Stimulated activated CD8-positive, alpha-beta memory T cell treated with anti-CD3 and anti-CD28 coated beads, Interleukin-4, amount 100 ng/mL, for 48 hours (primary cell): ENCODE data around the gene OR56A1.
"Not testable (repeated sequence)": the region's sequence is repeated elsewhere in the genome, so short reads cannot be mapped to it uniquely, and the experiment has no call there.

ENCODE experiments used
- DNase-seq: peaks from one replicate; pipeline ENCODE4 v3.0.0-alpha.2; 2020

The OR56A1 gene, protein sequence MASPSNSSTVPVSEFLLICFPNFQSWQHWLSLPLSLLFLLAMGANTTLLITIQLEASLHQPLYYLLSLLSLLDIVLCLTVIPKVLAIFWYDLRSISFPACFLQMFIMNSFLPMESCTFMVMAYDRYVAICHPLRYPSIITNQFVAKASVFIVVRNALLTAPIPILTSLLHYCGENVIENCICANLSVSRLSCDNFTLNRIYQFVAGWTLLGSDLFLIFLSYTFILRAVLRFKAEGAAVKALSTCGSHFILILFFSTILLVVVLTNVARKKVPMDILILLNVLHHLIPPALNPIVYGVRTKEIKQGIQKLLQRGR

DNA sequence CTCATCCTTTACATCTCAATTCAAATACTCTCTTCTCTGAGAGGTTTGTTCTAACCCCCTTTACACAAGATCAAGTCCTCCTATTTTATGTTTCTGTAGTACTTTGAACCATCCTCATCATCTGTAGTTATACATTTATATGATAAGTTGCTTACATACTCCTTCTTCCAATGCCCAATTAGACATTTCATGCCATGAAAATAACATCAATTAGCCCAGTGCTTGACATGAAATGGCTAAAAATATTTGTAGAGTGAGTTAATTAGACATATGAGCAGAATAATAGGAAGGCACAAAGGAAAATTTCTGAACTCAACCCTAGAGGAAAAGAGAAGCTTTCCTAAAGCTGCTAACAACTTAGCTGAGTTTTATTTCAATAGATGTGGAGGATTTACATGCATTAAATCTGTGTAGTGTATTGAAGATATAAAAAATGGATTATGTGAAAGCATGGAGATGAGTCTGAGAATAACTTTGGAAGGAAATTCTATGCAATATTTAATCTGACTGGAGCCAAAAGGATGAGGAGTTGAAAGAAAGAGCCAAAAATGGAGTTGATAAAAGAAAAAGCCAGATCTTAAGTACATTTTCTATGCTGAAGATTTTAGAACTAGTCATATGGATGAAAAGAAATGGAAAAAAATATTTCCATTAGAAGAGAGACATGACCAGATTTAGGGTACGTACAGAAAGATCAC is at the start of gene OR56A1:
TSS of gene OR56A1 (minus strand) at position 51 of the 698 bp plus-strand sequence. CDS start 3,066 bp downstream, outside the sequence.
- DNase-seq: no peak

DNA sequence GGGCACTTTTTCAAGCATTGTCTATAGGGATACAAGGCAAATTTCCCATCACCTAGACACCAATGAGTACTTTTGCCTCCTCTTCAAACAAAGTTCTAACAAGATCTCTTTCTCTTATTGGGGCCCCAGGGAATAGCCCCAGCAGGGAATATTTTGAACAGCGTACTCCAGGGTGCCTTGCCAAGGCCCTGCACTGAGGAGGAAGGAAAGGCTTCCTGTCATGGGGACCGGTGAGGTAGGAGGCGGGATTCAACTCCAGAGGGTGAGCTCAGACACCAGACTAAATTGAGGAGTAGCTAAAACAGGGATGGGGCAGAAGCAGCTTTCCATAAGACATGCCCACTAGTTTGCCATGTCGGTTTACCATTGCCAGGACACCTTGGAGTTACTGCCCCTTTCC is 48.9 kb upstream of the OR56A1 start:
- DNase-seq: no peak

DNA sequence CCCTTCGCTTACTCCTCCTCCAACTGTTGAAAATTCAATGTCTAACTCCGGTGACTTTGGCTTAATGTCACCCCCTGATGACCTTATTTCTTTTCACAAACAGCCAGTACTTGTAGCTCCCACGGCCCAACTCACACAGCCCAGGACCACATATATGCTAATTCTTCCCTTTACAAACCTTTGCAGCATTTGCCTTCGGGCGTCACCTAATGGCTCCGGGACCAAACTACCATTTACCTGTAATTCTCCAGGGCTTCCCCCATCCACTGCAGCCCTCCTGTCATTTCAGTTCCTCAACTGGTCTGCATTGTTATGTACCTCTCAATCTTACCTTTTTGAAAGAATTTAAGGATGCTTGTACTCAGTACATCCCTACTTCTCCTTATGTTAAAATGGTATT is 47.2 kb upstream of the OR56A1 start:
- no peak for DNase-seq

DNA sequence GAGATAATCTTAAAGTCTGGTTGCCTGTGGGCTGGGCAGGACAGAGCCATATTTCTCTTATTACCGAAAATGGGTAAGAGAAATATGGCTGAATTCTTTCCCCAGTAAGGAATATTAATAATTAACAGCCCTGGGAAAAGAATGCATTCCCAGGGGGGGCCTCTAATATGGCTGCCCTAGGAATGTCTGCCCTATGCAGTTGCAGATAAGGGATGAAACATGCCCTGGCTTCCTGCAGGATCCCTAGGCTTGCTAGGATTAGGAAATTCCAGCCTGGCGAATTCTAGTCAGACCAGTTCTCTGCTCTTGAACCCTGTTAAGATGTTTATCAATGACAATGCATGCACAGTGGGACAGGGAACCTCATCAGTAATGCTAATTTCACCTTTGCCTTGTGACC is 45.9 kb upstream of the OR56A1 start:
- DNase-seq: not testable (repeated sequence)

DNA sequence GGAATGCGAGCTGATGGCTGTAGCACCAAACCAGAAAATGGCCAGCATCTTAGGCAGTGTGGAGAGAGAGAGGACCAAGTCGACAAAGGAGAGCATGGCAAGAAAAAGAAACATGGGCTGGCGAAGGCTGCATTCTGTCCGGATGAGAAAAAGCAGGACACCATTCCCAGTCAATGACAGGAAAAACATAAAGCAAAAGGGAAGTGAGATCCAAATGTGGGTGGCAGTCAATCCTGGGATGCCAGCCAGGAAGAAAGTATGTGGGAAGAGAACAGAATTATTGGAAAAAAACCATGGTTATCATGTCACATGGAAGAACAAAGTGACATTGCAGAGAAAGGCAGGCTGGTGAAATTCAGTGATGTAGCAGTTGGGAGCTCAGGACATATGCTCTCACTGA is 36.9 kb upstream of the OR56A1 start:
- DNase-seq: no peak

GRCh38 chr11:6062691-6063358 is 32.3 kb upstream of the OR56A1 start:
- no peak for DNase-seq

DNA sequence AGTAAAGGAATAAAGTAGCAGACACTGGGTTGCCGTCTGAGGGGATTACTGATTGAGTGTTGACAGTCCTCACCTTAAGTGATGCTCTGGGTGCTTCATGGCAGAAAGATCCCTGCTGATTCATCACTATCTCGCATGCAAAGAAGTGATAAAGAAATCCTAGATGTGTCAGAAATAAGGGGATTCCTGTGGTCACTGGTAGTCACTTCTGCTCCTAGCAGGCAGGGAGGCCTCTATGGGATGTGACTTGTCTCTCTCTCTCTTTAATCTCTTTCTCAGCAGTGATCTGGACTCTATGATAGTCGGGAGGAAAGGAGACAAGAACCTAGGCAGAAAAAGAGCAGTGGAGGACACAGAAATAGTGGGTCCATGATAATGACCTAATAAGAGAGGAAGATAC is 30.9 kb upstream of the OR56A1 start:
- DNase-seq: no peak

- no peak for DNase-seq
Observed at GRCh38 chr11:6057452-6057851, 26.9 kb upstream of the OR56A1 start.

DNA sequence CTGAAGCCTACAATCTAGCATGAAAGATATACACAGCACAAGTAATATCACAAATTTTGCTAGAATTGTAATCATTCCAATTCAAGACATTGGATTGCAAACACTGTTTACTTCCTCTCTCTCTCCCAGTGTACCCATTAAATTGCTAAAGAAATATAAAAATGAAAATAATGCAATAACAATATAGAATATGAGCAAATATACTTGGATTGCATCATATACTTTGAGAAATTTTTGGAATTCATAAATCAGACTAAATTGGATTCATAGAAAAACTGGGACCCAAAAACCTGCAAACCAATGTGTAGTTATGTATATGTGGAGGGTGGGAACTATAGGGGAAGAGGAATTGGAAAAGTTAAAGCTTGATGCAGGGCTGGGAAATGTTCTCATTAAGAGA is 25.0 kb upstream of the OR56A1 start:
- no peak for DNase-seq

DNA sequence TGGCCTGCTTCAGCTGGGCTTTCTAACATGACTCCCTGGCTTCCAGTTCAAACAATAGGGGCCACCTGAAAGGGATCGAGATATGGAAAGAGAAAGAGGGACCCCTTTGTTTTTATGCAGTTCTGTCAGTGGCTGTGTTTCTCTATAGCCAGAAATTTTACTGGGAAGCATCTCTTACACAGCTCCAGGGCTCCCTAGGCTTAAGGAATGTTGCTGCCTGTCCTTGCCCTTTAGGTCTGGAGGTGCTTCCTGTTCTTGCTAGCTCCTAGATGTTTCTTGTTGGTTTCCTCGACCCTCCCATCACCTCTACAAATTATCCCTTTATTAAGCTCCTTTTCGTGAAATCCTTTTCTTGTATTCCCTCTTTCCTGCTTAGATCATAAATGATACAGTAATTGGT is 21.8 kb upstream of the OR56A1 start:
- no peak for DNase-seq

DNA sequence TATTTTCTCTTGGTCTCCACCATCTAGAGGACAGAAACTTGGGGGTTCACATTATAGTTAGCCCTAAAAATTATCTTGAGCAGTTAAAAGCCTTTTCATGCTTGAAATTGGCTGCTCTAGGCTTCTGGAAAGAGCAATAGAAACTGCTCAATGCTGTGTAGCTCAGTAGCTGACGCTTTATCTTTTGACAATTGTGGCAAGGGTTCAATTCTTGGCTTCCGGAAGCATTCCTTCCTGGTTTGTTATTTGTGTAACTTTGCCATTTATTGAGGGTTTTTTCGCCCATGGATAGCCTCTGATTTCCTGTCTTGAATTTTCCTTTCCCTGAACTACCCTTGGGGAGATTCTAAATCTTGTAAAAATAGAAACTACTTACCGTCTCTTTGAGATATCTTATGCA is 10.3 kb upstream of the OR56A1 start:
- no peak for DNase-seq

DNA sequence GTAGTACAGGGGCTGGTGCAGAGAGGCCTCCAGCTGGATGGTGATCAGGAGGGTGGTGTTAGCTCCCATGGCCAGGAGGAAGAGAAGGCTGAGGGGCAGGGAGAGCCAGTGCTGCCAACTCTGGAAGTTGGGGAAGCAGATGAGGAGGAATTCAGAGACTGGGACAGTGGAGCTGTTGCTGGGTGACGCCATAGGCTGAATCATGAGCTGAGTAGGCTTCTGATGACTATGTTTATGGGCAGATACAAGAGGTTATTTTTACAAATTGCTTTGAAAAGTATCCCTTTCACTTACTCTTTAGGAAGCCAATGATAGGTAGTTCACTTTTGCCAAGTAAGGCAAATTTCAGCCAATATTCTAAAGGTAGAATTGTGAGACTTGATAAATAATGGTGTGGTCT is 3.1 kb downstream of the OR56A1 start:
- DNase-seq: no peak

GRCh38 chr11:6025056-6025455 is 5.5 kb downstream of the OR56A1 start:
- no peak for DNase-seq

DNA sequence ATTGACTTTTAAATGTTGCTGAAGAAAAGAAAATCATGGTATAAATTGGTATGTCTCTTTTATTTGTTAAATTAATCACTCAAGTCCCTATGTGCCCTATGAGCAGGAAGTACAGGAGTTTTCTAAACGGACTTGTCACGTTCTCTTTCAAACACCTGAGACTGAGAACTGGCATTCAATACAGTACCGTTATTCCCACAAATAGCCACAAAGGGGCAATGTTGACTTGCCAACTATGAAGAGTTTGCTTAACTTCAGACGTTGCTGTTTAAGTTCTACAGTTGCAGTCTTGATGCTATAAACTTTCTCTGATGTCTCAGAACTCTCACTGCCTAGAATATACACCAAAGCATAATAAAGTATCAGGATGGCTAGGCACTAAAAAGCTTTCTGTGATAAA is 7.6 kb downstream of the OR56A1 start:
- no peak for DNase-seq

DNA sequence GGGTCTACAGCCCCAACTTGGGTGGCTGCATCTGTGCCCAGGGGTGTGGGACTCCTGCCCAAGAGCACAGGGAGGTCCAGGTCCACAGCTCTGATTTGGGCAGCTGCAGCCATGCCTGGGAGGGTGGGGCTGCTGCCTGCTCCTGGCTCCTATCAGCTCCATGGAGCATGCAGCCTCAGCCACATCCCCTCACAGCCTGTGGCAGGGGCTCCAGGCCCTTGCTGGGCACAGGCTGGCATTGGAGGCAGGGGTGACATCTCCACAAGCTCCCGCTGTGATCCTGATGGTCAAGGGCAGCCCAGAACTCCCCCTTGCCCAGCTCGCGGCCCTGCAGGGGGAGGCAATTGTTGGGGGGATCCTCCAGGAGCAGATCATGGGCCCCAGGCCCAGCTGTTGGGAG is 17.5 kb downstream of the OR56A1 start:
- no peak for DNase-seq

DNA sequence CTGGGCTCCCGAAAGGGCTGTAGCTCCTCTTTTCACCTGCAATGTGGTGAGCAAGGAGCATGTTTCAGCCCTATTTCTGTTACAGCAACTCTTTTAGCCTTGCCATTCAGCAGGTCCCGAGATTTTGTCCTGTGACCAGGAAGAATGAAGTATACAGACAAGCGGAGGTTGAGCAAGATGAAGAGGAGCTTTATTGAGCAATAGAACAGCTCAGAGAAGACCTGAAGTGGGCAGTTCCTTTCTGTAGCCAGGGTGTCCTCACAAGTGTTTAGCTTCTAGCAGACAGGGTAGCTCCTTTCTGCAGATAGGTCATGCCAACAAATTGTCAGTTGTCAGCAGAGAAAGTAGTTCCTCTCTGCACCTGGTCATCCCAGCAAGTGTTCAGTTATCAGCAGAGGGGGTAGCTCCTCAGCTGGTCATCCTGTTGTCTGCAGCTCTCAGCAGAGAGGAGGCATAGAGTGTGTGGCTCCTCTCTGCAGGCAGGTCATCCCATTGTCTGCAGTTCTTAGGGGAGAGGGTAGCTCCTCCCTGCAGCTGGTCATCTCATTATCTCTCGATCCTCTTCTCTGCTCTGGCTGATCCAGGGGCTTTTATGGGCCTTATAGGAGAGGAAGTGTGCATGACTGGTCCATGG is 18.4 kb downstream of the OR56A1 start:
- DNase-seq: no peak

GRCh38 chr11:6006846-6007245 is 23.7 kb downstream of the OR56A1 start, which contains the start of gene OR56A4:
OR56A4 (minus strand) TSS chr11:6006946; CDS start chr11:6002992, 3,954 bp downstream.
- no peak for DNase-seq

- no peak for DNase-seq
Observed at GRCh38 chr11:6006395-6006794, 24.2 kb downstream of the OR56A1 start.

DNA sequence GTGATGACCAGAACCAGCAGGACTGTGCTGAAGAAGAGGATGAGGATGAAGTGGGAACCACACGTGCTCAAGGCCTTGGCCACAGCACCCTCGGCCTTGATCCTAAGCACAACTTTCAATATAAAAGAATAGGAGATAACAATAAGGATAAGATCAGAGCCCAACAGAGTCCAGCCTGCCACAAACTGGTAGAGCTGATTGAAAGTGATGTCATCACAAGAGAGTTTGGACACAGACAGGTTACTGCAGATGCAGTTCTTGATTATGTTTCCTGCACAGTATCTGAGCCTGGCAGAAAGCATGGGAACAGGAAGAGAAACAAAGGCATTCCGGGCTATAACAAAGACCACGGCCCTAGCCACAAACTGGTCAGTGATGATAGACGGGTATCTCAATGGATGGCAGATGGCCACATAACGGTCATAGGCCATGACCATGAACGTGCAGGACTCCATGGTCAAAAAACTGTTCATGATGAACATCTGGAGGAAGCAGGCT is 28.3 kb downstream of the OR56A1 start:
- no peak for DNase-seq

DNA sequence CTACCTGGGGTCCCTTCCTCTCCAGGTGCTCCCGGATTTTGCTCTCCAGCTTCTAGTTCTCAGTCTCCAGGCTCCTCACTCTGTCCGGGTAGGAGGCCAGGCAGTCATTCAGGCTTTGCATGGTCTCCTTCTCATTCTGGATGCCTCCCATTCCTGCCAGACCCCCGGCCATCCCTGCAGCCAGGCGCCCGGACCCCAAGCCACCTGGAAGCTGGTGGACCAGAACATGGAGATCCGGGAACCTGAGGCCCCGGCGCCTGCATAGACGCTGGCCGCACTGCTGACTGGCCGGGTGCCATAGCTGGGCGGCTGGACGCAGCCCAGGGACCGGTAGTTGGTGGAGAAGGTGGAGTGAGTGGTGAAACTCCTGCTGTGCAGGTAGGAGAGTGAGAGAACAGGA is 35.8 kb downstream of the OR56A1 start:
- DNase-seq: no peak

DNA sequence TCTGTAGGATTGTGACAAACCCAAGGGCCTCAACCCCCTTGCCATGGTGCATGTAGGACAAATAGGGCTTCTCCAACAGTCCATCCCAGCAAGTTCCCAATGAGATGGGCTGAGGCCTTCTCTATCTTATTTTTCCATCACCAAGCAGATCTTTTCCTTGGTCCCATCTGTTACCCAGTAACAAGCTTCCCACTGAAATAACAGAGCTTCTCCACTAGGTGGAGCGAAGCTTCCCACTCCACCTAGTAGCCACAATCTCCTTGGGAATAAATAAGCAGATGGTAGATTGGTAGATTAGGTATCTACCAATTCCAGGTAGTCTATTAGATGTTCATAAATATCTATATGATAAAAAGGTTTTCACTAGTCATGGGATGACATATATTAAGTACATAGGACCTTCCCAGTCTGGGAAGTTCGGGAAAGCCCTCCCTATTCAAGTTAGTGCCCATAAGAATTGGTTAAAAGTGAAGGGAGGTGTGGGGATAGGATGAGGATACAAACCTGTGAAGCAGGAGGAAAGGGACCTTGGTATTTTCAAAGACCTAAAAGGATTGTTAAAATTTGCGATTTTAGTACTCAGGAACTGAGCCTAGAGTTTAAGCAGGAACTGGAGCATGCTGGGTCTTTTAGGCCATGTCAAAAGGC is 37.8 kb downstream of the OR56A1 start:
- no peak for DNase-seq

DNA sequence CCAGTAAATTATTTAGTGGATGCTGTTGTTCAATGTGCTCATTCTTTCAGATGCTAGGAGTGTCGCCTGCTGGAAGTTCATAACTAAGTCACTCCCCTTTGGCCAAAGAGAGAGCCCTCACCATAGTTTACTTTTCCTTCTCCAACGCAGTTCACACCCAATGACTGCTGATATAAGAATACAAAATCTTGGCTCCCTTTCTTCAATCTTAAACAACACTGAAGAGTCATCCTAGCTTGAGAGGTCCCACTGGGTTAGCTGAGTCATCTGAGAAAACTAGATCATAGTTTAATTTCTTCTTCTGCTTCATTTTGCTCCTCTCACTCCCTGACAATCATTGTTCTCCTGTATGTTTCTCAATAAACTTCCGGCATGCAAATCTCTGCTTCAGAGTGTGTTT is 38.4 kb downstream of the OR56A1 start:
- DNase-seq: no peak

GRCh38 chr11:5989203-5989602 is 41.4 kb downstream of the OR56A1 start:
- no peak for DNase-seq
